B cell (primary cell): ENCODE measurements around the gene PAWR. TPM values are rescaled to one million over a fixed set of nuclear protein-coding genes. Genes with fewer than 3 reads are reported as not detected.

Source experiments
- ATAC-seq: fragments of 200-7000 bp; cut with Tn5 transposase; one replicate; pipeline ENCODE4 v1.10.0; 2021; ENCODE audit warnings: low read depth, mild to moderate bottlenecking, moderate number of reproducible peaks, moderate library complexity
- CTCF ChIA-PET: fragments of 350-600 bp; sonication (Branson Sonifier 250); formaldehyde crosslinking; loops from one replicate; lab custom pipeline; 2021; ENCODE audit warnings: antibody characterized with exemption, inconsistent platforms; lab: Charles Lee
- POLR2A ChIA-PET: fragments of 350-600 bp; sonication (Branson Sonifier 250); formaldehyde crosslinking; loops from one replicate; lab custom pipeline; 2021; ENCODE audit warnings: antibody characterized with exemption; lab: Charles Lee
- DNase-seq: peaks from one replicate; pipeline ENCODE4 v3.0.0; 2013
- H2AFZ ChIP-seq: 2 replicates; pipeline ENCODE4 v1.6.1; 2012; ENCODE audit warnings: mild to moderate bottlenecking, low read depth, low read length; ENCODE audit not compliant: insufficient read depth, poor library complexity, severe bottlenecking
- H3K27ac ChIP-seq, 2 donors: 1 replicate in 1 of 2; 2 replicates in 1 of 2; pipeline ENCODE4 v1.5.1; 2012 to 2013; ENCODE audit warnings: low read length in 2 of 2, mild to moderate bottlenecking in 2 of 2, moderate library complexity in 1 of 2
- H3K27me3 ChIP-seq, 4 experiments: fragments of 200-600 bp in 1 of 4; sonication (generic) in 1 of 4; replicated peaks in 1 of 4; 1 replicate in 2 of 4; 2 replicates in 2 of 4; pipeline versions ENCODE4 v1.6.1 to v1.7.0; 2013 to 2016; ENCODE audit warnings: low read length in 3 of 4, mild to moderate bottlenecking in 2 of 4, mixed read lengths in 1 of 4, moderate library complexity in 1 of 4; ENCODE audit not compliant: insufficient read depth in 4 of 4, control insufficient read depth in 3 of 4; ENCODE audit errors: control extremely low read depth in 1 of 4
- H3K36me3 ChIP-seq, 2 experiments: replicated peaks in 1 of 2; 1 replicate in 1 of 2; 2 replicates in 1 of 2; pipeline versions ENCODE4 v1.6.1 to v1.7.1; 2013; ENCODE audit warnings: low read length in 1 of 2; ENCODE audit not compliant: insufficient read depth in 2 of 2, control insufficient read depth in 1 of 2; ENCODE audit errors: control extremely low read depth in 1 of 2, extremely low read depth in 1 of 2
- H3K4me1 ChIP-seq, 2 donors: fragments of 200-600 bp in 1 of 2; sonication (generic) in 1 of 2; 1 replicate in 1 of 2; 2 replicates in 1 of 2; pipeline versions ENCODE4 v1.5.1 to v1.6.1; 2013 to 2017; ENCODE audit warnings: low read length in 2 of 2; ENCODE audit not compliant: control insufficient read depth in 2 of 2, insufficient read depth in 2 of 2
- H3K4me2 ChIP-seq: replicated peaks from 2 replicates; pipeline ENCODE3; 2012; ENCODE audit warnings: mild to moderate bottlenecking, low read depth, low read length; ENCODE audit not compliant: poor library complexity, severe bottlenecking
- H3K4me3 ChIP-seq, 5 experiments: fragments of 200-600 bp in 1 of 5; sonication (generic) in 1 of 5; 1 replicate in 3 of 5; 2 replicates in 2 of 5; pipeline versions ENCODE4 v1.5.1 to v1.7.0; 2011 to 2016; ENCODE audit warnings: low read length in 4 of 5, mild to moderate bottlenecking in 4 of 5, low read depth in 2 of 5, control low read depth in 1 of 5, moderate library complexity in 1 of 5; ENCODE audit not compliant: insufficient read depth in 1 of 5; ENCODE audit errors: control extremely low read depth in 1 of 5, extremely low read depth in 1 of 5
- H3K79me2 ChIP-seq: fragments of 200-600 bp; sonication (generic); one replicate; pipeline ENCODE4 v1.6.0; 2016; ENCODE audit warnings: low read length; ENCODE audit not compliant: control insufficient read depth, insufficient read depth
- H3K9ac ChIP-seq: fragments of 200-600 bp; sonication (generic); 2 replicates; pipeline ENCODE4 v1.6.1; 2017; ENCODE audit warnings: mild to moderate bottlenecking, low read length, moderate library complexity
- H3K9me3 ChIP-seq, 3 donors: one replicate each; pipeline versions ENCODE4 v1.6.1 to v1.7.1; 2013; ENCODE audit warnings: low read length in 2 of 3; ENCODE audit not compliant: control insufficient read depth in 2 of 3, insufficient read depth in 1 of 3; ENCODE audit errors: control extremely low read depth in 1 of 3
- H4K20me1 ChIP-seq: 2 replicates; pipeline ENCODE4 v1.6.0; 2012; ENCODE audit warnings: mild to moderate bottlenecking, low read length; ENCODE audit not compliant: insufficient read depth, control insufficient read depth, poor library complexity, severe bottlenecking
- H3K27ac Mint-ChIP-seq: one replicate; pipeline ENCODE4 v1.8.0; 2021; ENCODE audit warnings: mixed read lengths
- H3K27me3 Mint-ChIP-seq: one replicate; pipeline ENCODE4 v1.8.0; 2021; ENCODE audit warnings: mixed read lengths
- H3K4me1 Mint-ChIP-seq: one replicate; pipeline ENCODE4 v1.8.0; 2021; ENCODE audit warnings: mixed read lengths
- H3K4me3 Mint-ChIP-seq: one replicate; pipeline ENCODE4 v1.8.0; 2021; ENCODE audit warnings: mixed read lengths
- H3K9me3 Mint-ChIP-seq: one replicate; pipeline ENCODE4 v1.8.0; 2022; ENCODE audit warnings: mixed read lengths; ENCODE audit not compliant: insufficient read depth
- CTCF ChIP-seq: fragments of 200-600 bp; IDR thresholded peaks from one replicate; pipeline ENCODE4 v1.8.0; 2022; ENCODE audit warnings: antibody characterized with exemption, mild to moderate bottlenecking
- EZH2 ChIP-seq: IDR thresholded peaks from 2 replicates; pipeline ENCODE4 v1.6.1; 2012; ENCODE audit warnings: borderline replicate concordance, low read depth, mild to moderate bottlenecking, moderate library complexity, low read length; ENCODE audit not compliant: insufficient read depth, poor library complexity, severe bottlenecking
- WGBS: methylation state at CpG from one replicate; pipeline ENCODE4 v1.1.5; 2013; ENCODE audit warnings: missing lambda C conversion rate; ENCODE audit not compliant: insufficient coverage; 5-methylcytosine and 5-hydroxymethylcytosine counted together
- intact Hi-C: fragments of 100-400 bp; cut with micrococcal nuclease; formaldehyde crosslinking; loops from one replicate; pipeline ENCODE4 v1.10.0; 2022
- polyA plus RNA-seq: library from polyadenylated mRNA; depleted of rRNA; stranded (reverse); fragments of >200 nt; gene quantifications from 2 replicates; pipeline ENCODE4 v1.2.3, GENCODE V29; 2012
- total RNA-seq, 2 donors: library from RNA; stranded (reverse); fragments of 120-200 nt in 1 of 2; gene quantifications; 1 replicate in 1 of 2; 2 replicates in 1 of 2; pipeline versions ENCODE4 v1.2.3 to v1.2.4, GENCODE V29; 2013 to 2022

The PAWR gene
- total and polyA plus RNA-seq, 2 donors (not counting 1 experiment from before 2014, with no cell fraction given) = 17.9 to 90.1 TPM

DNA sequence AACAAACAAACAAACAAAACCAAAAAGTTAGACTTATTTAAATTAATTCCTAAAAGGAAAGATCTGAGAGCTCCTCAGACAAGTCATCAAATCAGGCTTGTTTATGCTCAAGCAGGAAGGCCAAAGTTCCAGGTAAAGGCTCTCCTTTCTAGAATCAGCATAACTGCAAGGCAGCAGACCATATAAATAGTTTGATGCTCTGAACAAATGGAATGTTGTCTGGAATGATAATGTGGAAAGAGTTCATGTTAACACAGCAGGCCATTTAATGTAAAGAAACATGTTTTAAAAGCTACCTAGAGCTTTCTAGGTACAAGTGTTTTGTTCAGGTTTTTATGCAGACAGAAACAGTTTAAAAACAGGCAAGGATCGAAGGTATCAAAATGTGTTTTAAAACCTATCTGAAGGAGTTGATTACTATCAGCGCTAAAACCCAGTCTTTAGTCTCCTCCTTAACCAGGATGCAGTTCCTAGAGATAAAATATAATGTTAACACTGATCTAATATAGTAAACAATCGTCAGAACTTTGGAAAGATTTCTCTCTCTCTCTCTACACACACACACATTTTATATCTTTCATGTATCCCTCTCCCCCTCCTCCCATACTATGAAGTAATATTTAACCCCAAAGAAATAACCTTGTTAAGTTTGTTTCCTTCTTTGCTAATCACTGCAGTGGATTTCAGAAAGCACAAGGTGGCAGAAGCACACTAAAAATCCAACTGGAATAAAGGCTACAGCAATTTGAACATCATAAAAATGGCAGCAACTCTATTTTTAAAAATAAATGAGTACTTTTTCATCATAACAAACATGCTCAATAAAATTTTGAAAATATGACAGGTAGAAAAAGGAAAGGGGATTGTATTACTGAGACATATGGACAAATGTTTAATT is 135.5 kb downstream of the PAWR start:
- Mint-ChIP-seq H3K4me3 (no peak overlapping the region), H3K27ac (no peak overlapping the region), H3K27me3 (no peaks in the 10 kb centered on the region), H3K4me1 (peaks cover 5% of the 10 kb centered on the region), H3K9me3 (no peaks in the 10 kb centered on the region)
- no peaks in the 10 kb centered on the region for H4K20me1 ChIP-seq
- ChIA-PET POLR2A (no interaction called here), CTCF (interaction anchor here (0.9 to 1.3 kb wide), 3 partner anchors 12 to 182 kb away, joined by 3 to 8 read pairs (median 3); no protein-coding TSS in a partner anchor)
- TF ChIP-seq CTCF = peak; percentile 53
- no peak for TF ChIP-seq EZH2
- no peak overlapping the region for H3K4me3 ChIP-seq
- H3K9me3 ChIP-seq = peaks cover 0 to 6% (median 0%) of the 10 kb centered on the region in 3 donors
- H3K4me2 ChIP-seq = no peak overlapping the region
- intact Hi-C loops = loop anchor here (5.0 kb wide), 1 partner anchor 717 kb away; no protein-coding TSS in a partner anchor
- H3K36me3 ChIP-seq = peaks cover 0 to 3% of the 10 kb centered on the region in 2 experiments
- H3K27me3 ChIP-seq = no peaks in the 10 kb centered on the region
- no peak overlapping the region for H3K27ac ChIP-seq
- peaks cover 3 to 5% of the 10 kb centered on the region in 2 donors for H3K4me1 ChIP-seq
- no peak overlapping the region for H2AFZ ChIP-seq
- no peaks in the 10 kb centered on the region for H3K79me2 ChIP-seq
- DNase-seq (peak; percentile 22), ATAC-seq (no peak)
- H3K9ac ChIP-seq = no peak overlapping the region
- no CpG with 5 or more reads among the region's 3 CpGs for WGBS
